Upper lobe of left lung (tissue), 6 donors: ENCODE results near the gene ATAD5. TPM values are rescaled to one million over a fixed set of nuclear protein-coding genes. Genes with fewer than 3 reads are reported as not detected.
"Not testable (repeated sequence)": the region's sequence is repeated elsewhere in the genome, so short reads cannot be mapped to it uniquely, and the experiment has no call there.

ENCODE experiments used
- ATAC-seq, 2 donors: fragments of 200-7000 bp; cut with Tn5 transposase; one replicate each; pipeline ENCODE4 v1.9.1; 2022; ENCODE audit warnings: mild to moderate bottlenecking in 2 of 2, moderate library complexity in 2 of 2; ENCODE audit not compliant: low FRiP score in 2 of 2
- DNase-seq, 2 donors: peaks; one replicate each; pipeline ENCODE4 v3.0.0-alpha.2; 2019 to 2020
- H3K27ac ChIP-seq, 4 donors: fragments of 200-600 bp; sonication (generic); one replicate each; pipeline ENCODE4 v1.5.1; 2016 to 2019
- H3K27me3 ChIP-seq, 4 donors: fragments of 200-600 bp; sonication (generic); one replicate each; pipeline ENCODE4 v1.5.1; 2017 to 2019
- H3K36me3 ChIP-seq, 4 donors: fragments of 200-600 bp; sonication (generic); one replicate each; pipeline ENCODE4 v1.5.1; 2016 to 2019
- H3K4me1 ChIP-seq, 4 donors: fragments of 200-600 bp; sonication (generic); one replicate each; pipeline ENCODE4 v1.5.1; 2018 to 2019
- H3K4me3 ChIP-seq, 4 donors: fragments of 200-600 bp; sonication (generic); one replicate each; pipeline ENCODE4 v1.5.1; 2017 to 2019; ENCODE audit warnings: mild to moderate bottlenecking in 2 of 4, moderate library complexity in 1 of 4
- H3K9me3 ChIP-seq, 4 donors: fragments of 200-600 bp; sonication (generic); one replicate each; pipeline ENCODE4 v1.5.1; 2018 to 2019
- CTCF ChIP-seq, 6 experiments: fragments of 450-650 bp in 4 of 6; fragments of 200-600 bp in 2 of 6; sonication (generic) in 2 of 6; IDR thresholded peaks; one replicate each; pipeline ENCODE4 v1.5.1; 2016 to 2019; ENCODE audit warnings: antibody characterized with exemption in 6 of 6
- EP300 ChIP-seq, 4 donors: sonication (generic); formaldehyde crosslinking; IDR thresholded peaks; one replicate each; pipeline ENCODE4 v1.5.1; 2017; ENCODE audit warnings: antibody characterized with exemption in 4 of 4, control low read depth in 2 of 4
- POLR2A ChIP-seq, 4 donors: fragments of 450-650 bp; IDR thresholded peaks; one replicate each; pipeline ENCODE4 v1.5.1; 2016 to 2017; ENCODE audit warnings: antibody characterized with exemption in 4 of 4, mild to moderate bottlenecking in 2 of 4
- POLR2AphosphoS5 ChIP-seq, 2 donors: sonication (generic); formaldehyde crosslinking; IDR thresholded peaks; one replicate each; pipeline ENCODE4 v1.5.1; 2017; ENCODE audit warnings: antibody characterized with exemption in 2 of 2
- WGBS, 2 donors: methylation state at CpG; one replicate each; pipeline ENCODE4 v1.1.5; 2017 to 2018; 5-methylcytosine and 5-hydroxymethylcytosine counted together
- total RNA-seq, 6 donors: library from RNA; depleted of rRNA in 4 of 6; stranded (reverse); fragments of >200 nt in 4 of 6; gene quantifications; one replicate each; pipeline versions ENCODE4 v1.1.0 to v1.2.1, GENCODE V29; 2016 to 2021
- donor health status: DM: no; HTN: no; CAD: no; lungs with moderate emphysema.
- donor health status: DM: no; HTN: yes; CAD: no; lungs with severe emphysema.

Gene ATAD5
- total RNA-seq, 6 donors from 2014 or later = 1.5 to 6.3 (median 1.9) TPM

GRCh38 chr17:30924341-30924740 lies 92.6 kb downstream of the ATAD5 start:
- DNase-seq (no peak), ATAC-seq (no peak)
- H3K4me3 ChIP-seq = no peak overlapping the region
- H3K27ac ChIP-seq = no peak overlapping the region
- H3K4me1 ChIP-seq = peaks cover 9 to 23% (median 17%) of the 10 kb centered on the region in 4 donors
- no peak for TF ChIP-seq EP300 (IDR thresholded peaks at IDR 0.05)
- no peaks in the 10 kb centered on the region for H3K9me3 ChIP-seq
- peaks cover 0 to 12% (median 6%) of the 10 kb centered on the region in 4 donors for H3K27me3 ChIP-seq
- no peaks in the 10 kb centered on the region for H3K36me3 ChIP-seq
- 75 to 81% methylated on average over 2 of the region's 2 CpGs for WGBS, 2 donors

DNA sequence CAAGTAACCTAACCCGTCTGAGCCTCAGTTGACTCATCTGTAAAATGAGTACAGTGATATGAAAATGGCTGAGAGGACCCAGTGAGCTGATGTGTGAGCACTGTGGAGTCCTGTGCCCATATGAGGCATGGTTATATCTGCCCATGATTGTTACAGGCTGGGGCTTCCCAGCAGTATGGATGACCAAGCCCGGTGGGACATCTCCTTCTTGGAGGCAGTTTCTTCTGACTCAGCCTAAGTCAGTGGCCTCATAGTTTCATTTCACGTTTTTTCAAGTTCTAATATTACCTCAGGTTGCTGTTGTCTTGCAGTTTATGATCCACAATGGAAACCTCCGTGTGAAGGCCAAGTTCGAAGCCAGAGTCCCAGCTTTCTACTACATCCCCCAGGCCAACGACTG lies 94.8 kb downstream of the ATAD5 start:
- Histone ChIP-seq H3K4me3 (no peak overlapping the region), H3K36me3 (no peaks in the 10 kb centered on the region), H3K27me3 (peaks cover 0 to 12% (median 6%) of the 10 kb centered on the region in 4 donors), H3K27ac (no peak overlapping the region), H3K9me3 (no peaks in the 10 kb centered on the region), H3K4me1 (peaks cover 9 to 15% (median 14%) of the 10 kb centered on the region in 4 donors)
- no peak for TF ChIP-seq POLR2A (IDR thresholded peaks at IDR 0.05)
- no peak for TF ChIP-seq POLR2AphosphoS5 (IDR thresholded peaks at IDR 0.05)
- DNase-seq (no peak), ATAC-seq (no peak)
- WGBS, 2 donors = 73 to 82% methylated on average over 6 of the region's 6 CpGs

GRCh38 chr17:30927756-30928155 lies 96.0 kb downstream of the ATAD5 start:
- Histone ChIP-seq H3K27ac (no peak overlapping the region), H3K27me3 (peaks cover 0 to 2% (median under 1%) of the 10 kb centered on the region in 4 donors), H3K36me3 (peaks cover 0 to 3% (median 0%) of the 10 kb centered on the region in 4 donors), H3K9me3 (no peaks in the 10 kb centered on the region), H3K4me1 (peaks cover 1 to 4% (median 2%) of the 10 kb centered on the region in 4 donors), H3K4me3 (no peak overlapping the region)
- TF ChIP-seq POLR2AphosphoS5 (IDR thresholded peaks at IDR 0.05) (no peak), POLR2A (IDR thresholded peaks at IDR 0.05) (no peak), EP300 (IDR thresholded peaks at IDR 0.05) (no peak), CTCF (IDR thresholded peaks at IDR 0.05) (no peak)
- WGBS, 2 donors = 90 to 92% methylated on average over 5 of the region's 5 CpGs
- DNase-seq = no peak
- ATAC-seq = no peak

DNA sequence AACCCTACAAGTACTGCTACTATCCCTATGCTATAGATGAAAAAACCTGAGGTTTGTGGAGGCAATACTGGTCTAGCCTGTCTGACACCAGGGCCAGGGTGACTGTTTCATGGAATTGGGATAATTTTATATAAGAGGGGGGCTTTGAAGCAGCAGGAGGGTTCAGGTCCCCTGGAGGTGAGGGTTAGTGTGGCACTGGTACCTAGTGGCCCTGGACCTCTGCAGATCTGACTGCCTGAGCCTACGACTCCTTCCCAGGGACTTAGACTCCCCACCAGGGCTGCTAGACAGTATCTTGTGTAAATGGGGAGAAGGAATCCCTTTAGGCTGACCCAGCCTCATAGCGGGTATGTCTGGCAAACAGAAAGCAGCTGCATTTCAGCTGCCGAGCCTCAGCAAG lies 96.8 kb downstream of the ATAD5 start:
- TF ChIP-seq POLR2A (IDR thresholded peaks at IDR 0.05) = no peak
- TF ChIP-seq EP300 (IDR thresholded peaks at IDR 0.05) = no peak
- no peak for TF ChIP-seq POLR2AphosphoS5 (IDR thresholded peaks at IDR 0.05)
- TF ChIP-seq CTCF (IDR thresholded peaks at IDR 0.05) = no peak
- Histone ChIP-seq H3K36me3 (peaks cover 0 to 4% (median 0%) of the 10 kb centered on the region in 4 donors), H3K27me3 (no peaks in the 10 kb centered on the region), H3K4me3 (no peak overlapping the region), H3K4me1 (no peaks in the 10 kb centered on the region), H3K27ac (no peak overlapping the region), H3K9me3 (no peaks in the 10 kb centered on the region)
- 85 to 87% methylated on average over 3 of the region's 3 CpGs for whole genome bisulfite sequencing, 2 donors
- no peak for ATAC-seq
- no peak for DNase-seq

- H3K27ac ChIP-seq = no peak overlapping the region
- H3K4me1 ChIP-seq = no peaks in the 10 kb centered on the region
- no peak for ATAC-seq
- 68 to 75% methylated on average over 8 of the region's 8 CpGs for WGBS, 2 donors
- peaks cover 0 to 4% (median 0%) of the 10 kb centered on the region in 4 donors for H3K36me3 ChIP-seq
- no peaks in the 10 kb centered on the region for H3K9me3 ChIP-seq
- no peak for TF ChIP-seq EP300 (IDR thresholded peaks at IDR 0.05)
- TF ChIP-seq POLR2AphosphoS5 (IDR thresholded peaks at IDR 0.05) = no peak
- no peak for TF ChIP-seq POLR2A (IDR thresholded peaks at IDR 0.05)
- no peak for TF ChIP-seq CTCF (IDR thresholded peaks at IDR 0.05)
- H3K27me3 ChIP-seq = no peaks in the 10 kb centered on the region
- DNase-seq = no peak
- H3K4me3 ChIP-seq = no peak overlapping the region
Observed at GRCh38 chr17:30929081-30929633, 97.4 kb downstream of the ATAD5 start.

GRCh38 chr17:30929861-30930260 lies 98.1 kb downstream of the ATAD5 start:
- not testable (repeated sequence) for H3K36me3 ChIP-seq, H3K27ac ChIP-seq, H3K4me1 ChIP-seq, H3K9me3 ChIP-seq, H3K27me3 ChIP-seq, H3K4me3 ChIP-seq, ATAC-seq, DNase-seq
- WGBS, 2 donors = 95 to 97% methylated on average over 3 of the region's 3 CpGs
